ENCODE data around the gene SEPTIN1.

The SEPTIN1 gene

DNA sequence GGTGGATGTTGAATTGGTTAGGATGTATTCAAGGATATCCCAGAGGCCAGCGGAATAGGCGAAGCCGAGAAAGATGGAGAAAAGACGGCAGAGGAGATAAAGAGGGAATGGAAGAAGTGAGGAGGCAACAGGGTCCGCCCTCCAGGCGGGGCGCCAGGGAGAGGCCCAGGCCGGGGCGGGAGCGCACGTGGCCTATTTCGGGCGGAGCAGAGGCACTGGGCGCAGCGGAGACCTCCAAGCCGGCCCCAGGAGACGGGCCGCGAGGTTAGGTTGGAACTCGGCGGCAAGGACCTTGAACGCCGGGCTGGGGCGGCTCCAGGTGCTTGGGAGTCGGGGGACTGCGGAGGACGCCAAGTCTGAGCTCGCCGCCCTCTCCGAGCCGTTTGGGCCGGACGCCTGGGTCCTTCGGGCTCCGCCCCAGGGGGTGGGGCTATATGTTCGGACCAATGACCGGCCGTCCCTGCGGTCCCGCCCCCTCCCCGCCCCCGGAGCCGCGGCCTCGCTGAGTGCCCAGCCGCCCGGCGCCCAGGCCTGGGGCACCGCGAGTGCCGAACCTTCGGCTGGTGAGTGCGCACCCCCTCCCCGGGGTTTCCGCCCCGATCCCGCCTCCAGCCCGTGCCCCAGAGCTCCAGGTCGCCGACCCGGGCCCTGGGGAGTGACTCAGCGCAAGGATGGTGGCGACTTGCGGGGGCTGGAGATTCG, 24.9 kb upstream of the SEPTIN1 start, which contains the start of gene ZNF771 (continued):
- TF ChIP-seq ZNF184 (tag by site-specific recombination; IDR thresholded peaks at IDR 0.05) (no peak), ZNF48 (tag by site-specific recombination; IDR thresholded peaks at IDR 0.05) (no peak), ZNF777 (tag by site-specific recombination; IDR thresholded peaks at IDR 0.05; ENCODE audit: borderline replicate concordance) (no peak), ZNF426 (tag by site-specific recombination; IDR thresholded peaks at IDR 0.05) (no peak), FEZF1 (tag by site-specific recombination; IDR thresholded peaks at IDR 0.05) (no peak), ZEB2 (tag by site-specific recombination; IDR thresholded peaks at IDR 0.05) (peak; percentile 97), ZNF221 (tag by site-specific recombination; IDR thresholded peaks at IDR 0.05; ENCODE audit: borderline replicate concordance) (no peak), ZNF140 (tag by site-specific recombination; IDR thresholded peaks at IDR 0.05) (no peak), ZNF692 (tag by site-specific recombination; IDR thresholded peaks at IDR 0.05) (peak; percentile 93), ZNF585B (tag by site-specific recombination; IDR thresholded peaks at IDR 0.05) (no peak), ZNF132 (tag by site-specific recombination; IDR thresholded peaks at IDR 0.05; ENCODE audit: borderline replicate concordance) (no peak), ZNF560 (tag by site-specific recombination; IDR thresholded peaks at IDR 0.05; ENCODE audit: borderline replicate concordance) (no peak), IKZF3 (tag by site-specific recombination; IDR thresholded peaks at IDR 0.05) (no peak), ZNF280D (tag by site-specific recombination; IDR thresholded peaks at IDR 0.05) (no peak), ZNF701 (tag by site-specific recombination; IDR thresholded peaks at IDR 0.05) (no peak), ZNF274 (IDR thresholded peaks at IDR 0.05; ENCODE audit: low read length) (no peak), ZNF274 (tag by site-specific recombination; IDR thresholded peaks at IDR 0.05; ENCODE audit: borderline replicate concordance) (no peak), YY2 (tag by site-specific recombination; IDR thresholded peaks at IDR 0.05) (0 out of 2 replicates have a peak, but pooled peaks have one; percentile 61), ZNF335 (tag by site-specific recombination; conservative IDR thresholded peaks at IDR 0.05) (peak; percentile 96), PATZ1 (tag by site-specific recombination; IDR thresholded peaks at IDR 0.05) (peak; percentile 94), ZSCAN23 (tag by site-specific recombination; IDR thresholded peaks at IDR 0.05) (peak; percentile 15; the same call in 1 of the 2 replicates), ZFP3 (tag by site-specific recombination; IDR thresholded peaks at IDR 0.05; ENCODE audit: low read depth) (no peak), ZNF600 (tag by site-specific recombination; IDR thresholded peaks at IDR 0.05) (peak; percentile 75), PRDM6 (tag by site-specific recombination; IDR thresholded peaks at IDR 0.05) (no peak), ZNF133 (tag by site-specific recombination; IDR thresholded peaks at IDR 0.05) (no peak), MYNN (tag by site-specific recombination; IDR thresholded peaks at IDR 0.05; ENCODE audit: borderline replicate concordance) (no peak)
- TF ChIP-seq, protein P1, sequence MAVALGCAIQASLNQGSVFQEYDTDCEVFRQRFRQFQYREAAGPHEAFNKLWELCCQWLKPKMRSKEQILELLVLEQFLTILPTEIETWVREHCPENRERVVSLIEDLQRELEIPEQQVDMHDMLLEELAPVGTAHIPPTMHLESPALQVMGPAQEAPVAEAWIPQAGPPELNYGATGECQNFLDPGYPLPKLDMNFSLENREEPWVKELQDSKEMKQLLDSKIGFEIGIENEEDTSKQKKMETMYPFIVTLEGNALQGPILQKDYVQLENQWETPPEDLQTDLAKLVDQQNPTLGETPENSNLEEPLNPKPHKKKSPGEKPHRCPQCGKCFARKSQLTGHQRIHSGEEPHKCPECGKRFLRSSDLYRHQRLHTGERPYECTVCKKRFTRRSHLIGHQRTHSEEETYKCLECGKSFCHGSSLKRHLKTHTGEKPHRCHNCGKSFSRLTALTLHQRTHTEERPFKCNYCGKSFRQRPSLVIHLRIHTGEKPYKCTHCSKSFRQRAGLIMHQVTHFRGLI (tag by site-specific recombination; IDR thresholded peaks at IDR 0.05) = peak; percentile 73
- TF ChIP-seq, protein P2, sequence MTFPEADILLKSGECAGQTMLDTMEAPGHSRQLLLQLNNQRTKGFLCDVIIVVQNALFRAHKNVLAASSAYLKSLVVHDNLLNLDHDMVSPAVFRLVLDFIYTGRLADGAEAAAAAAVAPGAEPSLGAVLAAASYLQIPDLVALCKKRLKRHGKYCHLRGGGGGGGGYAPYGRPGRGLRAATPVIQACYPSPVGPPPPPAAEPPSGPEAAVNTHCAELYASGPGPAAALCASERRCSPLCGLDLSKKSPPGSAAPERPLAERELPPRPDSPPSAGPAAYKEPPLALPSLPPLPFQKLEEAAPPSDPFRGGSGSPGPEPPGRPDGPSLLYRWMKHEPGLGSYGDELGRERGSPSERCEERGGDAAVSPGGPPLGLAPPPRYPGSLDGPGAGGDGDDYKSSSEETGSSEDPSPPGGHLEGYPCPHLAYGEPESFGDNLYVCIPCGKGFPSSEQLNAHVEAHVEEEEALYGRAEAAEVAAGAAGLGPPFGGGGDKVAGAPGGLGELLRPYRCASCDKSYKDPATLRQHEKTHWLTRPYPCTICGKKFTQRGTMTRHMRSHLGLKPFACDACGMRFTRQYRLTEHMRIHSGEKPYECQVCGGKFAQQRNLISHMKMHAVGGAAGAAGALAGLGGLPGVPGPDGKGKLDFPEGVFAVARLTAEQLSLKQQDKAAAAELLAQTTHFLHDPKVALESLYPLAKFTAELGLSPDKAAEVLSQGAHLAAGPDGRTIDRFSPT (tag by site-specific recombination; IDR thresholded peaks at IDR 0.05) = peak; percentile 96

Measured in HEK293 (cell line).